ENCODE results near the gene KDM4B.
"Not testable (repeated sequence)": the region's sequence is repeated elsewhere in the genome, so short reads cannot be mapped to it uniquely, and the experiment has no call there.

KDM4B gene

GRCh38 chr19:4969292-4969771, 419 bp downstream of the KDM4B start:
- Histone ChIP-seq H3K27me3 (replicated peaks; ENCODE audit: control insufficient read depth, insufficient read depth, low read length) (no peaks in the 10 kb centered on the region), H3K4me1 (ENCODE audit: control insufficient read depth, insufficient read depth, low read length) (peaks cover 53% of the 10 kb centered on the region), H3K4me3 (ENCODE audit: low read length) (peak overlapping the region; percentile 86), H3K9me3 (ENCODE audit: control insufficient read depth, low read length) (no peaks in the 10 kb centered on the region), H3K9ac (ENCODE audit: low read length) (peak overlapping the region; percentile 86), H3K36me3 (ENCODE audit: control insufficient read depth, insufficient read depth, low read length, severe bottlenecking) (no peaks in the 10 kb centered on the region)
- DNase-seq (ENCODE audit: low read depth): peak; percentile 5

- Histone ChIP-seq H3K4me3 (ENCODE audit: low read length) (peak overlapping the region; percentile 86), H3K9ac (ENCODE audit: low read length) (peak overlapping the region; percentile 86), H3K4me1 (ENCODE audit: control insufficient read depth, insufficient read depth, low read length) (peaks cover 57% of the 10 kb centered on the region), H3K27me3 (replicated peaks; ENCODE audit: control insufficient read depth, insufficient read depth, low read length) (no peaks in the 10 kb centered on the region), H3K9me3 (ENCODE audit: control insufficient read depth, low read length) (no peaks in the 10 kb centered on the region), H3K36me3 (ENCODE audit: control insufficient read depth, insufficient read depth, low read length, severe bottlenecking) (no peaks in the 10 kb centered on the region)
- peak; percentile 60 for DNase-seq (ENCODE audit: low read depth)
Measured at GRCh38 chr19:4969772-4970531, 1.0 kb downstream of the KDM4B start.

- no peaks in the 10 kb centered on the region for H3K27me3 ChIP-seq (replicated peaks; ENCODE audit: control insufficient read depth, insufficient read depth, low read length)
- H3K36me3 ChIP-seq (ENCODE audit: control insufficient read depth, insufficient read depth, low read length, severe bottlenecking): no peaks in the 10 kb centered on the region
- DNase-seq (ENCODE audit: low read depth): peak; percentile 50
- H3K9me3 ChIP-seq (ENCODE audit: control insufficient read depth, low read length): no peaks in the 10 kb centered on the region
- H3K9ac ChIP-seq (ENCODE audit: low read length): peak overlapping the region; percentile 86
- peak overlapping the region; percentile 86 for H3K4me3 ChIP-seq (ENCODE audit: low read length)
- H3K4me1 ChIP-seq (ENCODE audit: control insufficient read depth, insufficient read depth, low read length): peaks cover 65% of the 10 kb centered on the region
Measured at GRCh38 chr19:4970558-4971423, 1.9 kb downstream of the KDM4B start.

GRCh38 chr19:4971424-4971793, 2.5 kb downstream of the KDM4B start:
- no peaks in the 10 kb centered on the region for H3K36me3 ChIP-seq (ENCODE audit: control insufficient read depth, insufficient read depth, low read length, severe bottlenecking)
- H3K4me1 ChIP-seq (ENCODE audit: control insufficient read depth, insufficient read depth, low read length): peaks cover 71% of the 10 kb centered on the region
- no peaks in the 10 kb centered on the region for H3K9me3 ChIP-seq (ENCODE audit: control insufficient read depth, low read length)
- peak overlapping the region; percentile 86 for H3K4me3 ChIP-seq (ENCODE audit: low read length)
- H3K27me3 ChIP-seq (replicated peaks; ENCODE audit: control insufficient read depth, insufficient read depth, low read length): no peaks in the 10 kb centered on the region
- H3K9ac ChIP-seq (ENCODE audit: low read length): peak overlapping the region; percentile 86
- DNase-seq (ENCODE audit: low read depth): peak; percentile 43

- peak overlapping the region; percentile 86 for H3K4me3 ChIP-seq (ENCODE audit: low read length)
- peaks cover 76% of the 10 kb centered on the region for H3K4me1 ChIP-seq (ENCODE audit: control insufficient read depth, insufficient read depth, low read length)
- H3K9me3 ChIP-seq (ENCODE audit: control insufficient read depth, low read length): no peaks in the 10 kb centered on the region
Measured at GRCh38 chr19:4971816-4972495, 3.0 kb downstream of the KDM4B start.

GRCh38 chr19:4972509-4973230, 3.8 kb downstream of the KDM4B start:
- Histone ChIP-seq H3K9ac (ENCODE audit: low read length) (peak overlapping the region; percentile 3), H3K9me3 (ENCODE audit: control insufficient read depth, low read length) (no peaks in the 10 kb centered on the region), H3K36me3 (ENCODE audit: control insufficient read depth, insufficient read depth, low read length, severe bottlenecking) (no peaks in the 10 kb centered on the region), H3K27me3 (replicated peaks; ENCODE audit: control insufficient read depth, insufficient read depth, low read length) (no peaks in the 10 kb centered on the region), H3K4me3 (ENCODE audit: low read length) (peak overlapping the region; percentile 2), H3K4me1 (ENCODE audit: control insufficient read depth, insufficient read depth, low read length) (peaks cover 77% of the 10 kb centered on the region)
- peak; percentile 53 for DNase-seq (ENCODE audit: low read depth)

More at GRCh38 chr19:4971816-4972495, 3.0 kb downstream of the KDM4B start:
- no peak for DNase-seq (ENCODE audit: low read depth)
- H3K36me3 ChIP-seq (ENCODE audit: control insufficient read depth, insufficient read depth, low read length, severe bottlenecking): no peaks in the 10 kb centered on the region
- no peaks in the 10 kb centered on the region for H3K27me3 ChIP-seq (replicated peaks; ENCODE audit: control insufficient read depth, insufficient read depth, low read length)
- H3K9ac ChIP-seq (ENCODE audit: low read length): peak overlapping the region; percentile 86

- Histone ChIP-seq H3K36me3 (ENCODE audit: control insufficient read depth, insufficient read depth, low read length, severe bottlenecking) (no peaks in the 10 kb centered on the region), H3K9me3 (ENCODE audit: control insufficient read depth, low read length) (no peaks in the 10 kb centered on the region), H3K27me3 (replicated peaks; ENCODE audit: control insufficient read depth, insufficient read depth, low read length) (no peaks in the 10 kb centered on the region), H3K4me1 (ENCODE audit: control insufficient read depth, insufficient read depth, low read length) (peaks cover 79% of the 10 kb centered on the region), H3K4me3 (ENCODE audit: low read length) (no peak overlapping the region), H3K9ac (ENCODE audit: low read length) (no peak overlapping the region)
- DNase-seq (ENCODE audit: low read depth): no peak
Measured at GRCh38 chr19:4974880-4975469, 6.1 kb downstream of the KDM4B start.

GRCh38 chr19:4975601-4976000, 6.7 kb downstream of the KDM4B start:
- H3K9me3 ChIP-seq (ENCODE audit: control insufficient read depth, low read length); H3K27me3 ChIP-seq (replicated peaks; ENCODE audit: control insufficient read depth, insufficient read depth, low read length); DNase-seq (ENCODE audit: low read depth); H3K36me3 ChIP-seq (ENCODE audit: control insufficient read depth, insufficient read depth, low read length, severe bottlenecking); H3K4me3 ChIP-seq (ENCODE audit: low read length): not testable (repeated sequence)
- peak overlapping the region; percentile 79 for H3K9ac ChIP-seq (ENCODE audit: low read length)
- peaks cover 75% of the 10 kb centered on the region for H3K4me1 ChIP-seq (ENCODE audit: control insufficient read depth, insufficient read depth, low read length)

- peak overlapping the region; percentile 79 for H3K9ac ChIP-seq (ENCODE audit: low read length)
- peaks cover 65% of the 10 kb centered on the region for H3K4me1 ChIP-seq (ENCODE audit: control insufficient read depth, insufficient read depth, low read length)
- no peaks in the 10 kb centered on the region for H3K27me3 ChIP-seq (replicated peaks; ENCODE audit: control insufficient read depth, insufficient read depth, low read length)
- no peaks in the 10 kb centered on the region for H3K36me3 ChIP-seq (ENCODE audit: control insufficient read depth, insufficient read depth, low read length, severe bottlenecking)
- peak; percentile 62 for DNase-seq (ENCODE audit: low read depth)
- H3K9me3 ChIP-seq (ENCODE audit: control insufficient read depth, low read length): no peaks in the 10 kb centered on the region
- peak overlapping the region; percentile 70 for H3K4me3 ChIP-seq (ENCODE audit: low read length)
Measured at GRCh38 chr19:4976401-4977298, 7.7 kb downstream of the KDM4B start.

Data from adipocyte (in vitro differentiated cells).